Umbilical cord (tissue), 2 donors: ENCODE results near the gene THSD4. TPM values are rescaled to one million over a fixed set of nuclear protein-coding genes. Genes with fewer than 3 reads are reported as not detected.

Experiments
- DNase-seq: peaks from one replicate; pipeline ENCODE4 v3.0.0-alpha.2; 2015; ENCODE audit warnings: low spot score
- total RNA-seq: library from RNA; depleted of rRNA; stranded (reverse); fragments of >200 nt; gene quantifications from one replicate; pipeline ENCODE4 v1.2.3, GENCODE V29; 2014; ENCODE audit warnings: low replicate concordance; ENCODE audit not compliant: insufficient read depth

THSD4 gene
- total RNA-seq, 1 donor from 2014 or later, result 9.1 TPM

DNA sequence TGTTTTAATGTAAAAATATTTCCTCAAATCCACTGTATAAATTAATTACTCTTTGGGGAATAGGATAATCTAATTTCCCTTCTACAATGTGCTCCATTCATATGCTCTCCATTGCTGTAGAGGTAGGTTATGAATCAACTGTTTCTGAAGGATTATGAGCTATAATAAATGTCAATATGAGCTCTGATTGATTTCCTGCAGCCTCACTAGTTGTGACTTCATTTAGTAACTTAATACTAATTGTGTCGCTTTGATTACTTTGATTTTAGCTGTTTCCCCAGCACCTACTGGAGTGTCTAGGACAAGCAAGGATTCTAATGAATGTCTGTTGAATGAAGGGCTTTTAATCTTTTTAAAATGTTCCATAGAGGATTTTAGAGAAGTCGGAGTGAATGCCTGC, 458.3 kb downstream of the THSD4 start:
- DNase-seq, result no peak

DNA sequence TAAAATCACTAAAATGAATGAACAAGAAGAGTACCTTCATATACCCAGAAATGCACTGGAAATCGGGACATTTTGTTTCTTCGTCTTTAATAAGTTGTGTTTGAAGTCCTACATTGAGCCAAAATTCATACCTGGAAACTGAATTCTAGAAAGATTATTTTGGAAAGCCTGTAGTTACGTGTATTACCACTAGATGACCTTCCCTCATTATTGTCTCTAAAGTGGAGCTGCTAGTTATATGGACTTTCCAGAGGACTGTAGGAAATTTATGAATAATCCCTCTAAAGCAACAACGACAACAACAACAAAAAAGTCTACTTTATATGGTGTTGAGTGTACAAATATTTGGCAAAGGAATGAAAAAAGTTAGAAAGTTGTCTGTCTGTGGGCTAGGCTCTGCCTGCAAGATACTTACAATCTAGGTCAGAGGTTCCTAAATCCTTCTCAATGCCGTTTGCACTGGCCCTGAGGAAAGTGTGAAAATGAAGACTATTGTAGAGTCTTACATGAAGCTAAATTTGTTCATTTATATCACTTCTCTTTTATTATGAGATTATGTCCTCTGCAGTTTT, 460.3 kb downstream of the THSD4 start:
- no peak for DNase-seq

DNA sequence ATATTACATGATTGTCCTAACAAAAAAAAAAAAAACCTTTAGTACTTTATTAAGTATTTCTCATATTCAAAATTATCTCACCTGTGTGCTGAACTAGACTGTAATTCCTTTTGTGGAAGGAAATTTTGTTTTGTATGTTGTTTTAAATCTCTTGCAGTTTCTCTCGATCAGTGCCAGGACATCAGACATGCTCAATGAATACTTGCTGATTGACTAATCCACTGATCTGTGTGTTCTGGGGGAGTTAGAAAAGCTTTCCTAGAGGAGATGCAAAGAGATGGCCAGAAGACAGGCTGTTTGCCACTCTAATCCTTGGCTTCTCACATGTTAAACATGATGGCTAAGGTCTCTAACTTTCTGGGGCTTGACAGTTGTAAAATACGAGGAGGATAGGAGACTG, 461.8 kb downstream of the THSD4 start:
- DNase-seq, result no peak

DNA sequence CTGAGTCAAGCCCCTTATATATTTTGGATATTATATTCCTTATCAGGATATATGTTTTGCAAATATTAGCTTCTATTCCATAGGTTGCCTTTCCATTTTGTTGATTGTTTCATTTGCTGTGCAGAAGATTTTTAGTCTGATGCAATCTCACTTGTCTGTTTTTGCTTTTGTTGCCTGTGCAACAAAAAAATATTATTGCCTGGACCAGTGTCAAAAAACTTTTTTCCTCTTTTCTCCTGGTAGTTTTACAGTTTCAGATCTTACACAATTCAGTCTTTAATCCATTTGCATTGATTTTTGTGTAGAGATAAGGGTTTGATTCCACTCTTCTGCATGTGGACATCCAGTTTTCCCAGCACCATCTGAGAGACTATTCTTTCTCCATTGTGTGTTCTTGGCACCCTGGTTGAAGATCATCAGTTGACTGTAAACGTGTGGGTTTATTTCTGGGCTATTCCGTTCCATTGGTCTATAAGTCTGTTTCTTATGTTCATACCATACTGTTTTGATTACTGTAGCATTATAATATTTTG, 466.2 kb downstream of the THSD4 start:
- no peak for DNase-seq

DNA sequence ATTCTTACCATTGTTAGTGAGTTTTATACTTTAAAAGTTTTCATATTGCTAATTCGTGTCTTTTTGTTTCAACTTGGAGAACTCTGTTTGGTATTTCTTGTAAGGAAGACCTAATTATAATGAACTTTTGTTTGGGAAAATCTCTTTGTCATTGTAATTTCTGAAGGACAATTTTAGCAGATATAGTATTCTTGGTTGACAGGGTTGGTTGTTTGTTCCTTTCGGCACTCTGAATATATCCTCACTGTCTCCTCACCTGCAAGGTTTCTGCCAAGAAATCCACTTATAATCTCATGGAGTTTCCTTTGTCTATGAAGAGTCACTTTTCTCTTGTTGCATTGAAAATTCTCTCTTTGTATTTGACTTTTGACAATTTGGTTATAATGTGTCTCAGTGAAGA, 469.9 kb downstream of the THSD4 start:
- DNase-seq, result no peak

DNA sequence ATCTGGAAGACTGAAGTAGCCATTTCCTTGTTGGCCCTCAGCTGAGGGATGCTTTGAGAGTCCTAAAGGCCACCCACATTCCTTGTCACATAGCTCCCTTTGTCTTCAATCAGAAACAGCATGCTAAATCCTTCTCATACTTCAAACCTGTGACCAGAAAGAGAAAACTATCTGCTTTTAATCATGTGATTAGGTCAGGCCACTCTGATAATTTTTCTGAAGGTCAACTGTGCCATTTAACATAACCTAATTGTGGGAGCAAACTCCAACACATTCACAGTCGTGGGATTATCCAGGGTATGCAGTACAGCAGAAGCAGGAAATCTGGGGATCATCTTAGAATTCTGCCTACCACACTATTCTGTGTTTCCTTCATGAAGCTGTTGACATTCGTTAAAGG, 471.2 kb downstream of the THSD4 start:
- no peak for DNase-seq

DNA sequence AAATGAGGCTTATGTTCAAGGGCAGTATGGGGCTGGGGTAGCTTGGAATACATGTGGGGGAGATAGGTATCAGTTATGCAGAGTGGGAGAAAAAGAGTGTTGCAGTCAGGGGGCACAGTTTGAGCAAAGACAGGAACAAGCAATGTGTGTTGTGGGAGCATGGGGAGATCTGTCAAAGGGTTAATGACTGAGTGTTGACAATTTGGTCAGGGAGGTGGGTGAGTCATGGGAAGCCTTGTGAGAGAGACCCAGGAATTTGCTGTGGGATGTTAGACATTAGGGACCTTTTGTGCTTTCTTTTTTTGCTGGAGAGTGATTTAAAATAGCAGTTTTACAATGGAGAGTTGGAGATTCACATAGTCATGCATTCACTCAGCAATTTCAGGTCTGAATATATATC, 473.5 kb downstream of the THSD4 start:
- DNase-seq, result no peak

DNA sequence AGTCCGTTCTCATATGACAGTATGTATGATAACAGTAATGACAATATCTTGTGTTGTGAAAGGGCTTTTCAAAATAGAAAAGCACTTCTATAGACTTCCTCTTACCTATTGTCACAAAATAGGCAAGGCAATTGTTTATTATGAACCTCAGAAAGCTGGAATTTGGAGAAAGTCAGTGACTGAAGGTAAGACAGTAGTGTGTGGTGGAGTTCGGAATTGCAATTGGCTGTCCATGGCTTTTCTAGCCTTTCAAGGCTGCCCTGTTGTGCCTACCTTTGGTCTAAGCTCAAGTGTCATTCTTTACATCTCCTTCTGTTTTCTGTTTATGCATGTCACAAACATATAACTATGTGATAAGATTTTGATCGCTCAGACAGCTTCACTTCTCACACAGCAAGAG, 475.8 kb downstream of the THSD4 start:
- DNase-seq, result no peak

DNA sequence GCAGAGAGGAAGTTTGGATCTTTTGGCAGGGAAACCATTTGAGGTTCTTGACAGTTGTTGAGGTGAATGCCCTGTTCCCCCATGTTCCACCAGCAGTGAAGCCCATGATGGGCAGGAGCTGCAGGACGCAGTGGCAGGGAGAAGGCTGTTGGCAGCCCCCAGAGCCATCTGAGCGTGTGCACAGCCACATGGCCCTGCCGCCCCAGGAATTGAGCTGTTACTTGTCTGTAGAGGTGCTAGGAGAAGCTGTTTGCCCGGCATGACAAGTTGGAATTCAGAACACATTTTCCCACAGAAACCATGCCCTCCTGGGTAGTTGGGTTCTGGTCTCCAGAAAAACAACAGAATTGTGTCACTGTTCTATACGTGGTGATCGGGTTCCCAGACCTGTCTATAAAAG, 476.9 kb downstream of the THSD4 start:
- DNase-seq, result no peak

DNA sequence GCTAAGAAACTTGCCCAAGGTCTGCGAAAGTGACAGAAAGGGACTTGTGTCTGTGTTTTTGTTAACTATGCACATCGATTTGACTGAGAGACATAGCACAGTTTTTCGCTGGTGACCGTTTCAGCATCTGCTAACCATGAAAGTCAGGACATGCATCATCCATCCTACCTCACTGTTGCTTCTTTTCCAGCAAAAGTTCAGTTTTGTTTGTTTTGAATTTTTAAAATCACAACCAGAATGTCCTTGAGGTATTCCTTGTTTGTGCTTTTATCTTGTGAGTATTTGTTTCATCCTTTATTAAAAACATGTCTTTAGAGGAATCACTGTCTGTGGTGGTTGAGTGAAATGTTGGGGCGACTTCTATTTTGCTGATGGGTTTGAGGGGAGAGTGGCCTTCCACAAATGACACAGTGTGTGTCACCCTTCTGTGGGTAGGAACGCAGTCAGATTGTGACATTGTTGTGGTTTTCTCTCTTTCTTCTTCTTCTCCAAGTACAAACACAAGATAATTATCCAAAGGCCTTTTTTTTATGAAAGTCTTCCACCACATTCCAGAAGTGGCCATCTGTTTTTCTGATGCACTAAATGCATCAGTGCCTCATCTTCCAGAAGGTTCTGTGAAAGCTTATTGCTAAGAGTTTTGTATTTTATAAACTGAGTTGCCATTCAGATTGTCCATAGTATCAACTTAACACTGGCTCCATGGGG, 480.7 kb downstream of the THSD4 start:
- DNase-seq, result peak; percentile 36

DNA sequence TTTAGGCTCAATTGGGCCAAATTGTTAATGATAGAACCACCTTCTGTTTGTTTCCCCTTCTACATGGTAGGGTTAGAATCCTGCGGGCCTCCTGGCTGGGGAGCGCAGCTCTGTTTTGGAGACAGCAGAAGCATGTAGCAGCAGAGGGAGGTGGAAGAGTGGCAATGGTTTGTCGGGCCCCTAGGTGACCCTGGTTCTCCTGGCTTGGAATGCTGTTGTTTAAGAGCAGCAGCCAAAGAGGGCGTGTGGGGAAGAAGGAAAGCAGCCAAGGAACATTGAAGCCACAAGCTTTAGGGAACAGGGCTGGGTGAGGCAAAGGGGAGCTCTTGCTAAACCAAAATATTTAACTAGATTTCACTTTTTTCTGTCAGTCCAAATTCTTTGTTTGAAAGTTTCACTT, 481.4 kb downstream of the THSD4 start:
- peak; percentile 57 for DNase-seq

DNA sequence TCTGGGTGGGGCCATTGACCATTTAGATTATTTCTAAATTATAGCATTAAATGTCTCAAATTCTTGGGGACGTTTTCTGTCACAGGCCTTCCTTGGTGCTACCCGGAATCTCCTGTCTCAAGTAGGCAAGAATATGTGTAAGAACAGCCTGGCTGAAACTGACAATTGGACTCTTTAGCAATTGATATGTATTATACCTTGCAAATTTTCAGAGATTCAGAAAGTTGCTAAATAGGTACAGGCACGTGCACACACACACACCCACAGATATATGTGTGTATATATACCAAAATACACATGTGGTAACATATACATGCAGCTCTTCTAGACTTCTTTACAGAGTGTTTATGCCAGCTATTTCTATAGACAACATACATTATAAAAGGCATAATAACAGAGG, 481.9 kb downstream of the THSD4 start:
- no peak for DNase-seq

DNA sequence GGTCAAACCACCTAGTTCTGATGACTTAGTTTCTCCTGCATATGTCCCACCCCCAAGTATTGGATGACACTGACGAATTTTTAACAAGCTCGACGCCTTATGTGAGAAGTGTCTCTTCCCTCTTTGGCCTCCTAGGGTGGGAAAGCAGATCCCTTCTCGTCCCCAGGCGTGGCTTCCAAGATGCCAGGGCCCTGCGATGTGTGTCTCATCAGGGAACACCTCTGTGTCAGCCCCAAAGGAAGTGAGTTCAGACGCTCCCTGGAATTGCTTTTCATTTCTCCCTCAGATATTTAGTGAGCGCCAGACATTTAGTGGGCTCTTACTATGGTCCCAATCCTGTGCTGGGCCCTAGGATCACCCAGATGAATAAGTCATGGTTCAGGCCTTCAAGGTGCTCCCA, 482.4 kb downstream of the THSD4 start:
- DNase-seq, result no peak

DNA sequence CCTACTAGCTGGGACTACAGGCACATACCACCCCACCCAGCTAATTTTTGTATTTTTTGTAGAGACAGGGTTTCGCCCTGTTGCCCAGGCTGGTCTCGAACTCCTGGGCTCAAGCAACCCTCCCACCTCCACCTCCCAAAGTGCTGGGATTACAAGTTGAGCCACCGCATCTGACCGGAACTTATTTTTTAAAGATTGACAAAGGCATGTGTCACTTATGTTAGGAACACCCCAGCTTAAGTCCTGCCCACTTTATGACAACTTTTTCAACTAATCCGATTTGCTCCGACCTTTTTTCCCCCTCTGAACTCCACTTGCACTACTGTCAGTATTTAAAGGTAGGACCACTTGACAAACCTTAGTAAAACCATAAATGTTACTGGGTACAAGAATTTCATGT, 483.5 kb downstream of the THSD4 start:
- DNase-seq, result no peak

DNA sequence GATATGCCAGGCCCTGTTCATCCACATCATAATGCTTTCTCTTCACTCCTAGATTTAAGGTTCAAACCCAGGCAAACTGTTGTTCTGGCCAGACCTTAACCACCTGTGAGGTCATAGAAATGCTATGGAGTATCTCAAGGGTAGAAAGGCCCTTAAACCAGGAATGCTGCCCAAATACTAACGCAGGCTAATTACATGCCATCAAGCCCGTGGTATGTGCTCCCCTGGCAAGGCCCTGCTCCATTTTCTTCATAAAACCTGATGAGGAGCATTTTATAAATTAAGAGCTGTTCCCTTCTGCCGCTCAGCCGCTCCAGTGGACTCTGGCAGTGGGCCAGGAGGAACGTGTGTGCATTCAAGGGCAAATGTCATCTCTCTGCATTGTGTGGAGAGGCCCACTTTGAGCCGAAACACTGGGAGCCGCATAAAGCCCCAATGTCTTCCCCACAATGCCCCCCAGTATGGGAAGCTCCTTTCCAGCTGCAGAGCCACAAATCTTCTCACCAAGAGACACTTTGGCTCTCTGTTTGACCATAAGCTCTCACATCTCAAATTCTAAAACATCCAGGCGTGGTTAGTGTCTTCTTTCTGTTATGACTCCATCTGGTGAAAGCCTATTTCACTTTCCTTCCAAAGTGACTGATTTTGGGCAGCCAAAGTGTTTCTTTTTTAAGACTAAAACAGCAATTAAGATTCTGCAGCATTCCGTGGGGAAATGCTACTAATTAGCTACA, 484.3 kb downstream of the THSD4 start:
- DNase-seq, result peak; percentile 19

DNA sequence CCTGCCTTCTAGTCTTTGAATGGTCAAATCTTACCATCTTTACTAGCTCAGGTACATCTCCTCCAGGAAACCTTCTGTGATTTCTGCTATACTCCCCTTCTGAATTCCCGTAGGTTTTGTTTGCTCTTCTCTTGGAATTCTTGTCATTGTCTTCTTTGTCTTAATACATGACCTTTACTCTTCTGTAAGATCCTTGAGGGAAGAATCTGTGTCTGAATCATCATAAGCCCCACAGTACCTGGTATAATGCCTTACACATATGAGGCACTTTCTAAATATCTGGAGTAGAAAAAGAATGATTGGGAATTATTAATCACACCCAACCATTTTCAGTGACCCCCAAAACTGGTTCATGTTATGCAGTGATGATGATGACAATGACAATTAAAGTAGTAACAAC, 485.0 kb downstream of the THSD4 start:
- no peak for DNase-seq

DNA sequence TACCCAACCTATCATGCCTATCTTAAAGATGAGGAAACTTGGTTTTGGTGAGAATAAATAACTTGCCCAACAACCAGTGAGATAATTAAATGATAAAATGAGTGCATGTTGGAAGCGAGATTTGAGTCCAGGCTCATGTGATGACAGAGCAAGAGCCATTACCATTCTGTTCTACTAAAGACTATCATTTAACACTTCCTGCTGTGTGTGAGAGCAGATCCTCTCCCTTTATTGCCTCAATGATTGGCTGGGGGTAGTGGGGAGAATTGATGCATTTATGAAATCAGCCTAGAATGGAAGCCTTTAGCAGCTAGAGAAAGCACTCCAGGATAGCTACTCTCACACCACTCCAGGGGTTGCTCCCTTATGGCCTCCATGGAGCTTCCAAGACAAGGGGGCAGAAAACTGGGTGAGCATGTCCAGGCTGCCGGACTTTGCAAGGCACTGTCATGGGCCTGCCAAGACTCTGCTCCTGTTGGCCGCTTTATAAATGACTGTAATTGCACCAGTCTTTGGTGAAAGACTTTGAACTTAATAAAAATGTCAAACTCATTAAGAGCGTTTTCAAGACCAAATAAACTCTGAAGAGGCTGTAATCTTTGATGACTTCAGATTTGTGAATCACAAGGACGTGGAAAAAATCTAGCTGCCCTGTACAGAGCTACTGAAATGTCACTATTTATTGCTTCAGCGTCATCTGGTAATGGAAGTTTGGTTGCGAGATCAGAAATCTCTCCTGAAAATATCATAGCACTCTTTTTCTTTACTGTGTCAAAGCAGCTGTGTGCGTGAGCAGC, 486.0 kb downstream of the THSD4 start:
- DNase-seq, result no peak

DNA sequence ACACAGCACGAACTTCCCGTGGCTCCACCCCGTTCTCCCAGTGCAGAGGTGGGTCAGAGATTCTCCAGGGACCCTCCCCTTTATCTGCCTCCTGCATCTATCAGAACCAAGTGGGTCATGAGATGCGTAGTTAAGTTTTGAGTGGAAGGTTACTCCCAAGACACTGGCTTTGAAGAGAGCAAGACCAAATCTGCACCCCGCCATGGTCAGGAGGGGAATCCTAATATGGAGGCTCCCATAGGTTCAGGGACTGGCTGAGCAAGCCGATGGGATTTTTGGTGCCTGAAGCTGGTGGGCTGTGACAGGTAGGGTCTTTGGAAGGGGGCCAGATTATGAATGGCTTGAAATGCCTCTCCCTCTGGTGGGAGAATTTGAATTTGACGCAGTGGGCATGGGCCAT, 488.1 kb downstream of the THSD4 start:
- DNase-seq, result no peak

DNA sequence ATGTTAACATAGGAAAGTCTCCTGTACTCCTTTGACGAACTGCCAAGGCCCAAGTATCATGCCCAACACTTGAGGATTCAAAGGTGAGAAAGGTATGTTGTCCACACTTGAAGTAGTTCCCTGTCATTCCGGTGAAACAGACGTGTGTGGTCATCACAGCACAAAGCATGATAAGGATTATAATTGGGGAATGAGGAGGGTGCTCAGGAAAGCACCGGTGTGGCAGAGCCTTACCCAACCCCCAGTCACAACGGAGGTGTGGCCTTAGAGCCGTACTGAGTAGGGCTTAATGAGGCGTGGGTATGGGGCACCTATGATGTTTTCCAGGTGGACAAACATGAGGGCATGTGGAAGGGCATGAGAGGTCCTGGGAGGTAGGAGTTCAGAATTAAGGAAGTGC, 492.1 kb downstream of the THSD4 start:
- DNase-seq, result no peak

DNA sequence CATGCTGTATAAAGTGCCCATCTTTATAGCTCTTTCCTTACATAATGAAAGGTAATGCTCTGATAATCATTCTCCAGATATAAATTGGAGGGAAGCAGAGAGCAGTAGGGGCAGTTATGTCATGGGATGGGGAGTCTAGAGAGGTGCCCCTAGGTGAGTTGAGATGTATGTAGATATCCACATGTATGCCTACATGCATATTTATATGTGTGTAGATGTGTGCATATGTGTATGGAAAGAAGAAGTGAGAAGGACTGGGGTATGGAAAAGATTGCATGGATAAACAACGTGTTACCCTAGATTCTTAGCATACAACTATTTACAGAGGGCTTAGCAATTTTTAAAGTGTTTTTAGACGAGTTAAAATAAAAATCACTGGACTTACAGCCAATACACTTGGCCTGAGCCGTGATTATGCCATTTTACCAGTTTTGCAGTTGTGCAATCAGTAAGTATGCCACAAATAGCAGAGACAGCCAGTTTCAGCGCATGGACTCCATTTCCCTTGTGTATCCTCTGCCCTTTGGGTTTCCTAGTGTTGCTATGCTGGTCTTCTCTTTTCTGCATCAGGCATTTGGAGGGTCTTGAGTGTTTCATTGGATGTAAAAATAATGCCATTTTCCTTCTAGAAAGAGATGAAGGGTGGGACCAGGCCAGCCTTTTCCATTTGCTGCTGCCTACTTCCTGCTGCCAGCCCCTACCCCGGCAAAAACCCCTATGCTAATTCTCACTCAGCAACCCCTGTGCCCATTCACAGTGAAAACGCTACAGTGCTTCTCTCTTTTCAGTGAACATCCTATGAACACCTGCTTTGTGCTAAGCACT, 495.7 kb downstream of the THSD4 start:
- DNase-seq, result no peak
